Measurements from ENCODE around the gene RNF103. TPM values are rescaled to one million over a fixed set of nuclear protein-coding genes. Genes with fewer than 3 reads are reported as not detected.

RNF103 gene
- total and polyA plus RNA-seq, 2 experiments from 2014 or later = 11.6 to 21.7 TPM

DNA sequence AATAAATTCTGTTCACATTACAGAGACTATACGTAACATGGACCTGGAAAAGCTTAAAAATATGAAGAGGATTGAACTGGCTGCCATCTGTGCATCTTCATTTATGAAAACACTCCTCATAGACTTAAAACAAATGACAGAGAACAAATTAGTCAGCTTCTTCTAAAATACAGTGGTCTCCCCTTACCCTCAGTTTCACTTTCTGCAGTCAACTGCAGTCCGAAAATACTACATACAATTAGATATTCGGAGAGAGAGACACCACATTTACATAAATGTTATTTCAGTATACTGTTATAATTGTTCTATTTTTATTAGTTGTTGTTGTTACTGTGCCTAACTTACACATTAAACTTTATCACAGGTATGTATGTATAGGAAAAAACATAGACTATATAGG lies 6.5 kb downstream of the RNF103 start:
- Histone ChIP-seq H3K9me3 (ENCODE audit: low read depth) (no peaks in the 10 kb centered on the region), H3K9ac (no peak overlapping the region), H4K20me1 (ENCODE audit: insufficient read depth) (no peaks in the 10 kb centered on the region), H3F3A (ENCODE audit: insufficient read depth) (peaks cover 9% of the 10 kb centered on the region; the same call in 1 of the 2 replicates), H3K79me2 (ENCODE audit: insufficient read depth) (peaks cover 66% of the 10 kb centered on the region), H3K27me3 (replicated peaks; ENCODE audit: insufficient read depth) (no peaks in the 10 kb centered on the region), H3K36me3 (ENCODE audit: low read depth) (peaks cover 33% of the 10 kb centered on the region), H3K9me2 (ENCODE audit: insufficient read depth) (no peaks in the 10 kb centered on the region), H2AFZ (no peak overlapping the region), H3K27ac (no peak overlapping the region), H3K4me2 (ENCODE audit: unreplicated experiment) (no peak overlapping the region), H3K4me1 (ENCODE audit: insufficient read depth) (peaks cover 10% of the 10 kb centered on the region), H3K4me3 (no peak overlapping the region)
- TF ChIP-seq EZH2 (IDR thresholded peaks at IDR 0.05; ENCODE audit: insufficient read depth, poor library complexity, severe bottlenecking) = no peak
- TF ChIP-seq EZH2phosphoT487 (IDR thresholded peaks at IDR 0.05; ENCODE audit: insufficient read depth, low read depth) = no peak
- 97% methylated on average over 3 of the region's 3 CpGs for WGBS, 2 experiments (ENCODE audit: low coverage in 1 of 2, low lambda C conversion rate in 2 of 2, missing lambda C conversion rate in 2 of 2)
- in situ Hi-C loops (cut with MboI) = no loop called here
- no peak for DNase-seq

GRCh38 chr2:86616502-86616901 lies 7.2 kb downstream of the RNF103 start:
- no peaks in the 10 kb centered on the region for H4K20me1 ChIP-seq (ENCODE audit: insufficient read depth)
- H2AFZ ChIP-seq = no peak overlapping the region
- H3K27ac ChIP-seq = no peak overlapping the region
- H3K79me2 ChIP-seq (ENCODE audit: insufficient read depth) = peaks cover 59% of the 10 kb centered on the region
- in situ Hi-C loops (cut with MboI) = no loop called here
- peaks cover 10% of the 10 kb centered on the region for H3K4me1 ChIP-seq (ENCODE audit: insufficient read depth)
- no peaks in the 10 kb centered on the region for H3K27me3 ChIP-seq (replicated peaks; ENCODE audit: insufficient read depth)
- H3F3A ChIP-seq (ENCODE audit: insufficient read depth) = peaks cover 2% of the 10 kb centered on the region; the same call in 1 of the 2 replicates
- TF ChIP-seq EZH2phosphoT487 (IDR thresholded peaks at IDR 0.05; ENCODE audit: insufficient read depth, low read depth) = no peak
- no peak overlapping the region for H3K4me2 ChIP-seq (ENCODE audit: unreplicated experiment)
- H3K4me3 ChIP-seq = no peak overlapping the region
- no peaks in the 10 kb centered on the region for H3K9me2 ChIP-seq (ENCODE audit: insufficient read depth)
- WGBS, 2 experiments (ENCODE audit: low coverage in 1 of 2, low lambda C conversion rate in 2 of 2, missing lambda C conversion rate in 2 of 2) = 95 to 98% methylated on average over 3 of the region's 3 CpGs
- no peak overlapping the region for H3K9ac ChIP-seq
- no peaks in the 10 kb centered on the region for H3K9me3 ChIP-seq (ENCODE audit: low read depth)
- no peak for DNase-seq
- H3K36me3 ChIP-seq (ENCODE audit: low read depth) = peaks cover 39% of the 10 kb centered on the region

DNA sequence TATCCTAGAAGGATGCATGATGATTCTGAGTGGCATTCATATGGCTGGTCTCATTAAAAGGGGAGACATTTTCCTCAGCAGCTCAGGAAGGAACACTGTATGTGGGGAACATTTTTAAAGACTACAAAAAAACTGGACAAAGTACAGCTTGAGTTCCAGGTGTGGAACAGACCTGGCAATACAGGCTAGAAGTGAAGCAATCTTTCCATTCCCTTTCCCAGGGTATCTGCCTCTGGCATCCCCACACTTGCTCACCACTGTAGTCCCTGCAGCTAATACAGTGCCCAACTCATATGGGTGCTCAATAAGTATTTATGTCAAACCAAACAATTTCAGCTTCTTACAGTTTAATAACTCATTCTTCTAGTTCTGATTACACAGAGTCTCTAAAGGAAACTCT lies 8.1 kb downstream of the RNF103 start:
- H3K27ac ChIP-seq = no peak overlapping the region
- no peaks in the 10 kb centered on the region for H3F3A ChIP-seq (ENCODE audit: insufficient read depth)
- in situ Hi-C loops (cut with MboI) = no loop called here
- H3K4me1 ChIP-seq (ENCODE audit: insufficient read depth) = peaks cover 3% of the 10 kb centered on the region
- H3K4me2 ChIP-seq (ENCODE audit: unreplicated experiment) = no peak overlapping the region
- H3K79me2 ChIP-seq (ENCODE audit: insufficient read depth) = peaks cover 50% of the 10 kb centered on the region
- H3K9me3 ChIP-seq (ENCODE audit: low read depth) = no peaks in the 10 kb centered on the region
- H3K36me3 ChIP-seq (ENCODE audit: low read depth) = peaks cover 49% of the 10 kb centered on the region
- no peak for DNase-seq
- TF ChIP-seq EZH2 (IDR thresholded peaks at IDR 0.05; ENCODE audit: insufficient read depth, poor library complexity, severe bottlenecking) (no peak), EZH2phosphoT487 (IDR thresholded peaks at IDR 0.05; ENCODE audit: insufficient read depth, low read depth) (no peak)
- no peaks in the 10 kb centered on the region for H4K20me1 ChIP-seq (ENCODE audit: insufficient read depth)
- no peak overlapping the region for H3K4me3 ChIP-seq
- no peaks in the 10 kb centered on the region for H3K9me2 ChIP-seq (ENCODE audit: insufficient read depth)
- no peak overlapping the region for H2AFZ ChIP-seq
- no peak overlapping the region for H3K9ac ChIP-seq
- no peaks in the 10 kb centered on the region for H3K27me3 ChIP-seq (replicated peaks; ENCODE audit: insufficient read depth)

DNA sequence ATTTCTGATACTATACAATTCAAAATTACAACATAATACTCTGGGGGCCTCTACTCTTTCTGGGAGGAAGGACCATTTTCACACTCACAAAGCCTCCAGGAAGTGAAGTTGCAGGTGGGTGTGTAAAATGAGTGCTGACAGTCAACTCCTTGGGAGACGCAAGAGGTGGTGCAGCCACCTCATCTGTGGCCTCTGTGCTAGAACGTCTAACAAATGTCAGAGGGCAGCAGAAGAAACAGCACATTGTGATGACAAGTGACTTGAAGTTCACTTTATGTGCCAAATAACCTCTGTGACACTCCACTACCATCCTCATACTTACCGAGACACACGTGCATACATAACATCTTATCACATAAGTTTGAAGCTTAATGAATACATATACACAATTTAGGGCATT lies 10.2 kb downstream of the RNF103 start:
- Histone ChIP-seq H3K27ac (no peak overlapping the region), H3K4me3 (no peak overlapping the region), H3K36me3 (ENCODE audit: low read depth) (peaks cover 41% of the 10 kb centered on the region), H3K9me3 (ENCODE audit: low read depth) (no peaks in the 10 kb centered on the region), H3K9ac (no peak overlapping the region), H3F3A (ENCODE audit: insufficient read depth) (no peaks in the 10 kb centered on the region), H2AFZ (no peak overlapping the region), H3K4me2 (ENCODE audit: unreplicated experiment) (no peak overlapping the region), H4K20me1 (ENCODE audit: insufficient read depth) (no peaks in the 10 kb centered on the region), H3K4me1 (ENCODE audit: insufficient read depth) (no peaks in the 10 kb centered on the region), H3K9me2 (ENCODE audit: insufficient read depth) (no peaks in the 10 kb centered on the region), H3K27me3 (replicated peaks; ENCODE audit: insufficient read depth) (no peaks in the 10 kb centered on the region), H3K79me2 (ENCODE audit: insufficient read depth) (peaks cover 29% of the 10 kb centered on the region)
- DNase-seq = no peak
- in situ Hi-C loops (cut with MboI) = no loop called here
- WGBS, 2 experiments (ENCODE audit: low coverage in 1 of 2, low lambda C conversion rate in 2 of 2, missing lambda C conversion rate in 2 of 2) = 89 to 90% methylated on average over 4 of the region's 4 CpGs
- no peak for TF ChIP-seq EZH2 (IDR thresholded peaks at IDR 0.05; ENCODE audit: insufficient read depth, poor library complexity, severe bottlenecking)
- no peak for TF ChIP-seq EZH2phosphoT487 (IDR thresholded peaks at IDR 0.05; ENCODE audit: insufficient read depth, low read depth)

DNA sequence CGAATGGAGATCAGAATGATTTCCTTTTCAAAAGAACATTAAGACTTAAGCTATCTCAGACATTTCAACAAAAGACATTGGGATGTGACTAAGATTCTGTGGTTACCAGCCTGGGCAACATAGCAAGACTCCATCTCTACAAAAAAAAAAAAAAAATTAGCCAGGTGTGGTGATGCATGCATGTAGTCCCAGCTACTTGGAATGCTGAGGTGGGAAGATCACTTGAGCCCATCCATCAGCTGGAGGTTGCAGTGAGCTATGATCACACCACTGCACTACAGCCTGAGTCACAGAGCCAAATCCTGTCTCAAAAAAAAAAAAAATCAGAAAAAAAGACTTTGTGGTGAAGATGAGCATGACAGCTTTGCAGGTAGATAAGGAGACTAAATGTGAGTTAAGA lies 12.8 kb downstream of the RNF103 start:
- H2AFZ ChIP-seq = no peak overlapping the region
- no peaks in the 10 kb centered on the region for H3K27me3 ChIP-seq (replicated peaks; ENCODE audit: insufficient read depth)
- in situ Hi-C loops (cut with MboI) = no loop called here
- 97 to 100% methylated on average over 1 of the region's 1 CpG for WGBS, 2 experiments (ENCODE audit: low coverage in 1 of 2, low lambda C conversion rate in 2 of 2, missing lambda C conversion rate in 2 of 2)
- no peaks in the 10 kb centered on the region for H3K4me1 ChIP-seq (ENCODE audit: insufficient read depth)
- no peak for TF ChIP-seq EZH2phosphoT487 (IDR thresholded peaks at IDR 0.05; ENCODE audit: insufficient read depth, low read depth)
- no peak for TF ChIP-seq EZH2 (IDR thresholded peaks at IDR 0.05; ENCODE audit: insufficient read depth, poor library complexity, severe bottlenecking)
- no peaks in the 10 kb centered on the region for H3K9me3 ChIP-seq (ENCODE audit: low read depth)
- H3K36me3 ChIP-seq (ENCODE audit: low read depth) = peaks cover 31% of the 10 kb centered on the region
- H3K4me3 ChIP-seq = no peak overlapping the region
- no peak for DNase-seq
- H3K79me2 ChIP-seq (ENCODE audit: insufficient read depth) = peaks cover 4% of the 10 kb centered on the region
- H4K20me1 ChIP-seq (ENCODE audit: insufficient read depth) = no peaks in the 10 kb centered on the region
- H3K9ac ChIP-seq = no peak overlapping the region
- no peak overlapping the region for H3K27ac ChIP-seq
- H3K9me2 ChIP-seq (ENCODE audit: insufficient read depth) = no peaks in the 10 kb centered on the region
- no peak overlapping the region for H3K4me2 ChIP-seq (ENCODE audit: unreplicated experiment)
- no peaks in the 10 kb centered on the region for H3F3A ChIP-seq (ENCODE audit: insufficient read depth)

Data from GM23248 (cell line).